WTC11 (cell line): ENCODE data around the gene GARNL3. TPM values are rescaled to one million over a fixed set of nuclear protein-coding genes. Genes with fewer than 3 reads are reported as not detected.

Experiments used
- ATAC-seq: fragments of 200-7000 bp; cut with Tn5 transposase; 2 replicates; pipeline ENCODE4 v1.10.0; 2021; ENCODE audit warnings: mild to moderate bottlenecking, moderate library complexity
- CTCF ChIA-PET: fragments of 300-600 bp; sonication (Branson Sonifier 250); formaldehyde crosslinking; loops from one replicate; lab custom pipeline; 2021; ENCODE audit warnings: antibody characterized with exemption; lab: Charles Lee
- POLR2A ChIA-PET: fragments of 350-600 bp; sonication (Branson Sonifier 250); formaldehyde crosslinking; loops from one replicate; lab custom pipeline; 2021; ENCODE audit warnings: antibody characterized with exemption; lab: Charles Lee
- DNase-seq: peaks from one replicate; pipeline ENCODE4 v3.0.0; 2021; ENCODE audit warnings: low spot score
- H3K27ac Mint-ChIP-seq: 2 replicates; pipeline ENCODE4 v1.8.0; 2021; ENCODE audit warnings: mixed read lengths
- H3K27me3 Mint-ChIP-seq: 2 replicates; pipeline ENCODE4 v1.8.0; 2021; ENCODE audit warnings: low read depth, mild to moderate bottlenecking, moderate library complexity, mixed read lengths
- H3K36me3 Mint-ChIP-seq: 2 replicates; pipeline ENCODE4 v1.8.0; 2021; ENCODE audit warnings: mixed read lengths
- H3K4me1 Mint-ChIP-seq: 2 replicates; pipeline ENCODE4 v1.8.0; 2022; ENCODE audit warnings: mixed read lengths
- H3K4me3 Mint-ChIP-seq: 2 replicates; pipeline ENCODE4 v1.8.0; 2021; ENCODE audit warnings: mild to moderate bottlenecking, moderate library complexity, mixed read lengths
- H3K9me3 Mint-ChIP-seq: 2 replicates; pipeline ENCODE4 v1.8.0; 2021; ENCODE audit warnings: mixed read lengths
- EMX1 ChIP-seq: fragments of 250-450 bp; sonication (Bioruptor Pico); IDR thresholded peaks from 2 replicates; pipeline ENCODE4 v1.8.0; 2021; ENCODE audit warnings: mild to moderate bottlenecking
- FOXJ3 ChIP-seq: sonication (generic); formaldehyde crosslinking; IDR thresholded peaks from 2 replicates; pipeline ENCODE4 v1.9.0; 2021; ENCODE audit warnings: missing genetic modification reagents, mild to moderate bottlenecking, borderline replicate concordance
- GRHL2 ChIP-seq: fragments of 250-450 bp; sonication (Bioruptor Pico); IDR thresholded peaks from 2 replicates; pipeline ENCODE4 v1.8.0; 2022; ENCODE audit warnings: mild to moderate bottlenecking, moderate library complexity; ENCODE audit not compliant: insufficient replicate concordance, severe bottlenecking
- GTF2I ChIP-seq: fragments of 250-450 bp; sonication (Bioruptor Pico); conservative IDR thresholded peaks from 2 replicates; pipeline ENCODE4 v1.4.0; 2021; ENCODE audit warnings: mild to moderate bottlenecking
- HMGA2 ChIP-seq: fragments of 250-450 bp; sonication (Bioruptor Pico); IDR thresholded peaks from 2 replicates; pipeline ENCODE4 v1.4.0; 2021; ENCODE audit warnings: mild to moderate bottlenecking, moderate library complexity
- JUN ChIP-seq: sonication (generic); formaldehyde crosslinking; IDR thresholded peaks from 2 replicates; pipeline ENCODE4 v1.8.0; 2023; ENCODE audit warnings: mild to moderate bottlenecking, missing genetic modification reagents
- MXD4 ChIP-seq: fragments of 250-450 bp; sonication (Bioruptor Pico); IDR thresholded peaks from 2 replicates; pipeline ENCODE4 v1.8.0; 2021; ENCODE audit warnings: mild to moderate bottlenecking, moderate library complexity, borderline replicate concordance
- NFYB ChIP-seq: sonication (generic); formaldehyde crosslinking; conservative IDR thresholded peaks from 2 replicates; pipeline ENCODE4 v1.8.0; 2022; ENCODE audit warnings: low read depth, missing genetic modification reagents
- SMAD3 ChIP-seq: sonication (generic); formaldehyde crosslinking; IDR thresholded peaks from 2 replicates; pipeline ENCODE4 v1.8.0; 2022; ENCODE audit warnings: missing genetic modification reagents, mild to moderate bottlenecking, borderline replicate concordance
- SOX15 ChIP-seq: fragments of 250-450 bp; sonication (Bioruptor Pico); IDR thresholded peaks from 2 replicates; pipeline ENCODE4 v1.9.0; 2021; ENCODE audit warnings: mild to moderate bottlenecking
- SP1 ChIP-seq: sonication (generic); formaldehyde crosslinking; conservative IDR thresholded peaks from 2 replicates; pipeline ENCODE4 v1.8.1; 2022; ENCODE audit warnings: missing genetic modification reagents
- TCF7 ChIP-seq: sonication (generic); formaldehyde crosslinking; IDR thresholded peaks from 2 replicates; pipeline ENCODE4 v1.8.0; 2022; ENCODE audit warnings: mild to moderate bottlenecking, low read depth, missing genetic modification reagents, moderate library complexity
- ZNF138 ChIP-seq: sonication (generic); formaldehyde crosslinking; conservative IDR thresholded peaks from 2 replicates; pipeline ENCODE4 v1.8.1; 2022; ENCODE audit warnings: mild to moderate bottlenecking, moderate library complexity, missing genetic modification reagents
- ZNF232 ChIP-seq: sonication (generic); formaldehyde crosslinking; IDR thresholded peaks from 2 replicates; pipeline ENCODE4 v1.8.0; 2022; ENCODE audit warnings: mild to moderate bottlenecking, missing genetic modification reagents
- ZNF263 ChIP-seq: sonication (generic); formaldehyde crosslinking; IDR thresholded peaks from 2 replicates; pipeline ENCODE4 v1.8.1; 2022; ENCODE audit warnings: low read depth, mild to moderate bottlenecking, moderate library complexity, missing genetic modification reagents
- ZNF317 ChIP-seq: sonication (generic); formaldehyde crosslinking; IDR thresholded peaks from 2 replicates; pipeline ENCODE4 v1.8.1; 2023; ENCODE audit warnings: low read depth, mild to moderate bottlenecking, moderate library complexity, missing genetic modification reagents, borderline replicate concordance
- ZNF416 ChIP-seq: fragments of 250-450 bp; sonication (Bioruptor Pico); IDR thresholded peaks from 2 replicates; pipeline ENCODE4 v1.9.0; 2021; ENCODE audit warnings: mild to moderate bottlenecking, inconsistent platforms
- ZNF425 ChIP-seq: fragments of 250-450 bp; sonication (Bioruptor Pico); conservative IDR thresholded peaks from 2 replicates; pipeline ENCODE4 v1.9.0; 2021; ENCODE audit warnings: mild to moderate bottlenecking
- total RNA-seq: library from RNA; stranded (reverse); gene quantifications from 3 replicates; pipeline ENCODE4 v1.2.3, GENCODE V29; 2021
- TF ChIP-seq, protein P1 (sequence below): sonication (generic); formaldehyde crosslinking; IDR thresholded peaks from 2 replicates; pipeline ENCODE4 v1.8.1; 2022; ENCODE audit warnings: low read depth, mild to moderate bottlenecking, moderate library complexity, missing genetic modification reagents, borderline replicate concordance
- TF ChIP-seq, protein P2 (sequence below): sonication (generic); formaldehyde crosslinking; IDR thresholded peaks from 2 replicates; pipeline ENCODE4 v1.8.1; 2022; ENCODE audit warnings: low read depth, missing genetic modification reagents, borderline replicate concordance
- TF ChIP-seq, protein P3 (sequence below): sonication (generic); formaldehyde crosslinking; IDR thresholded peaks from 2 replicates; pipeline ENCODE4 v1.8.1; 2022; ENCODE audit warnings: missing genetic modification reagents, borderline replicate concordance

GARNL3 gene
- total RNA-seq, 1 experiment from 2014 or later, result 17.8 TPM

DNA sequence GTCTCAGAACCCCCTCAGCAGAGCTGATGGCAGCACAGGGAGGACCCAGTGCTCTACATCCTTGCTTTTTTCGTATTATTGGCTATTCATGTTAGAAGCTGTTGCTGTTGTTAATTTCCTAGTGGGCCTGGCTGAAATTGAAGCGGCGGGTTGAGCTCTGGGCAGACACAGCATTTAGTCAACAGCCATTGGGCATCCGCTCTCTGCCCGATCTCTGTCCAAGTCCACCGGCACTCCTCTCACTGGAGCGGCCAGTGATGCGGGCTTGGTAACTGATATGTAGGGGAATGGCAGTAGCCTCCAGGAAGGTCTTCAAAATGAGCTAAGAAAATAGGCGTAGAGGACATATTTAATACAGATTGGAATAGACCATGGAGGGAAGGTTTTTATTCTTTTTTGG lies 1.3 kb upstream of the GARNL3 start (continued):
- TF ChIP-seq ZNF263, result no peak

DNA sequence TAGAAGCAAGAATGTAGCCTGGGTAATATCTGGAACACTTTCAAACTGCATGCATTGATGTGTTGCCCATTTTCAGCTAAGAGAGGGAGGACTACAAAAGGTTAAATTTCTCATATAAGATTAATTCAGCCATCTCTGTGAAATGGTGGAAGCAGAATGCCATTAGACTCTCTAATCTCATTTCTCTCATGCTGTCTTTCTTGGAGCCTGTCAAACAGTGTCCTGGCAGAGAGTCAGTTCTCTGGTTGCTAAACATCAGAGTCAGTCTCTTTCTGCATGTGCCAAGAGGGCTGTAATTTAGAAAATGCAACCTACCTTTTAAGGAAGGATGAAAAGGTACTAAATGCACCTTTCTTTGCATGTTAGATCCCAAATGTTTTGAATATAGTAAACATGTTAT lies 910 bp upstream of the GARNL3 start:
- ATAC-seq (no peak), DNase-seq (no peak)
- no peak for TF ChIP-seq NFYB (CRISPR knock-in tag)
- no peak for TF ChIP-seq ZNF416 (CRISPR knock-in tag)
- TF ChIP-seq ZNF138, result no peak
- no peak for TF ChIP-seq GRHL2 (CRISPR knock-in tag)
- TF ChIP-seq SMAD3, result no peak
- no peak for TF ChIP-seq TCF7 (CRISPR knock-in tag)
- TF ChIP-seq, protein P1, sequence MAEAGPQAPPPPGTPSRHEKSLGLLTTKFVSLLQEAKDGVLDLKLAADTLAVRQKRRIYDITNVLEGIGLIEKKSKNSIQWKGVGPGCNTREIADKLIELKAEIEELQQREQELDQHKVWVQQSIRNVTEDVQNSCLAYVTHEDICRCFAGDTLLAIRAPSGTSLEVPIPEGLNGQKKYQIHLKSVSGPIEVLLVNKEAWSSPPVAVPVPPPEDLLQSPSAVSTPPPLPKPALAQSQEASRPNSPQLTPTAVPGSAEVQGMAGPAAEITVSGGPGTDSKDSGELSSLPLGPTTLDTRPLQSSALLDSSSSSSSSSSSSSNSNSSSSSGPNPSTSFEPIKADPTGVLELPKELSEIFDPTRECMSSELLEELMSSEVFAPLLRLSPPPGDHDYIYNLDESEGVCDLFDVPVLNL, result no peak
- TF ChIP-seq, protein P2, sequence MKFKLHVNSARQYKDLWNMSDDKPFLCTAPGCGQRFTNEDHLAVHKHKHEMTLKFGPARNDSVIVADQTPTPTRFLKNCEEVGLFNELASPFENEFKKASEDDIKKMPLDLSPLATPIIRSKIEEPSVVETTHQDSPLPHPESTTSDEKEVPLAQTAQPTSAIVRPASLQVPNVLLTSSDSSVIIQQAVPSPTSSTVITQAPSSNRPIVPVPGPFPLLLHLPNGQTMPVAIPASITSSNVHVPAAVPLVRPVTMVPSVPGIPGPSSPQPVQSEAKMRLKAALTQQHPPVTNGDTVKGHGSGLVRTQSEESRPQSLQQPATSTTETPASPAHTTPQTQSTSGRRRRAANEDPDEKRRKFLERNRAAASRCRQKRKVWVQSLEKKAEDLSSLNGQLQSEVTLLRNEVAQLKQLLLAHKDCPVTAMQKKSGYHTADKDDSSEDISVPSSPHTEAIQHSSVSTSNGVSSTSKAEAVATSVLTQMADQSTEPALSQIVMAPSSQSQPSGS, result no peak
- TF ChIP-seq MXD4 (CRISPR knock-in tag), result no peak
- TF ChIP-seq, protein P3, sequence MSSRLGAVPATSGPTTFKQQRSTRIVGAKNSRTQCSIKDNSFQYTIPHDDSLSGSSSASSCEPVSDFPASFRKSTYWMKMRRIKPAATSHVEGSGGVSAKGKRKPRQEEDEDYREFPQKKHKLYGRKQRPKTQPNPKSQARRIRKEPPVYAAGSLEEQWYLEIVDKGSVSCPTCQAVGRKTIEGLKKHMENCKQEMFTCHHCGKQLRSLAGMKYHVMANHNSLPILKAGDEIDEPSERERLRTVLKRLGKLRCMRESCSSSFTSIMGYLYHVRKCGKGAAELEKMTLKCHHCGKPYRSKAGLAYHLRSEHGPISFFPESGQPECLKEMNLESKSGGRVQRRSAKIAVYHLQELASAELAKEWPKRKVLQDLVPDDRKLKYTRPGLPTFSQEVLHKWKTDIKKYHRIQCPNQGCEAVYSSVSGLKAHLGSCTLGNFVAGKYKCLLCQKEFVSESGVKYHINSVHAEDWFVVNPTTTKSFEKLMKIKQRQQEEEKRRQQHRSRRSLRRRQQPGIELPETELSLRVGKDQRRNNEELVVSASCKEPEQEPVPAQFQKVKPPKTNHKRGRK (CRISPR knock-in tag), result no peak
- CTCF ChIA-PET, result interaction anchor here (1.3 to 1.5 kb wide), 2 partner anchors 39 to 52 kb away, joined by 4 to 6 read pairs; no protein-coding TSS in a partner anchor
- Mint-ChIP-seq H3K27ac (no peak overlapping the region), H3K27me3 (no peaks in the 10 kb centered on the region), H3K9me3 (no peaks in the 10 kb centered on the region), H3K36me3 (peaks cover 7% of the 10 kb centered on the region; the same call in 1 of the 2 replicates), H3K4me3 (no peak overlapping the region), H3K4me1 (peaks cover 23% of the 10 kb centered on the region)
- POLR2A ChIA-PET, result no interaction called here

GRCh38 chr9:127267793-127268525 lies 3.4 kb downstream of the GARNL3 start:
- ATAC-seq (no peak), DNase-seq (no peak)
- H3K9me3 Mint-ChIP-seq, result peaks cover 8% of the 10 kb centered on the region; the same call in 1 of the 2 replicates
- H3K4me3 Mint-ChIP-seq, result no peak overlapping the region
- H3K4me1 Mint-ChIP-seq, result peaks cover 20% of the 10 kb centered on the region
- no peaks in the 10 kb centered on the region for H3K27me3 Mint-ChIP-seq
- no peaks in the 10 kb centered on the region; the same call in 1 of the 2 replicates for H3K36me3 Mint-ChIP-seq
- CTCF ChIA-PET, result no interaction called here
- TF ChIP-seq EMX1 (CRISPR knock-in tag) (no peak), SOX15 (CRISPR knock-in tag) (no peak), ZNF317 (no peak), FOXJ3 (no peak), SP1 (no peak), ZNF425 (CRISPR knock-in tag) (no peak), GTF2I (CRISPR knock-in tag) (no peak), JUN (no peak), HMGA2 (CRISPR knock-in tag) (no peak), ZNF232 (no peak)
- H3K27ac Mint-ChIP-seq, result 0 out of 2 replicates have a peak overlapping the region, but pooled peaks have one; percentile 18
- POLR2A ChIA-PET, result no interaction called here
